Measurements from ENCODE around the gene NRIP3.
"Not testable (repeated sequence)": the region's sequence is repeated elsewhere in the genome, so short reads cannot be mapped to it uniquely, and the experiment has no call there.

DNA sequence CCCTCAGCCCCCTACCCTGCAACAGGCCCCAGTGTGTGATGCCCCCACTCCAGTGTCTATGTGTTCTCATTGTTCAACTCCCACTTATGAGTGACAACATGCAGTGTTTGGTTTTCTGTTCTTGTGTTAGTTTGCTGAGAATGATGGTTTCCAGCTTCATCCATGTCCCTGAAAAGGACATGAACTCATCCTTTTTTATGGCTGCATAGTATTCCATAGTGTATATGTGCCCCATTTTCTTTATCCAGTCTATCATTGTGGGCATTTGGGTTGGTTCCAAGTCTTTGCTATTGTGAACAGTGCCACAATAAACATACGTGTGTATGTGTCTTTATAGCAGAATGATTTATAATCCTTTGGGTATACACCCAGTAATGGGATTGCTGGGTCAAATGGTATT, 5.7 kb upstream of the NRIP3 start:
- TF ChIP-seq, protein P1, sequence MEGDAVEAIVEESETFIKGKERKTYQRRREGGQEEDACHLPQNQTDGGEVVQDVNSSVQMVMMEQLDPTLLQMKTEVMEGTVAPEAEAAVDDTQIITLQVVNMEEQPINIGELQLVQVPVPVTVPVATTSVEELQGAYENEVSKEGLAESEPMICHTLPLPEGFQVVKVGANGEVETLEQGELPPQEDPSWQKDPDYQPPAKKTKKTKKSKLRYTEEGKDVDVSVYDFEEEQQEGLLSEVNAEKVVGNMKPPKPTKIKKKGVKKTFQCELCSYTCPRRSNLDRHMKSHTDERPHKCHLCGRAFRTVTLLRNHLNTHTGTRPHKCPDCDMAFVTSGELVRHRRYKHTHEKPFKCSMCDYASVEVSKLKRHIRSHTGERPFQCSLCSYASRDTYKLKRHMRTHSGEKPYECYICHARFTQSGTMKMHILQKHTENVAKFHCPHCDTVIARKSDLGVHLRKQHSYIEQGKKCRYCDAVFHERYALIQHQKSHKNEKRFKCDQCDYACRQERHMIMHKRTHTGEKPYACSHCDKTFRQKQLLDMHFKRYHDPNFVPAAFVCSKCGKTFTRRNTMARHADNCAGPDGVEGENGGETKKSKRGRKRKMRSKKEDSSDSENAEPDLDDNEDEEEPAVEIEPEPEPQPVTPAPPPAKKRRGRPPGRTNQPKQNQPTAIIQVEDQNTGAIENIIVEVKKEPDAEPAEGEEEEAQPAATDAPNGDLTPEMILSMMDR (conservative IDR thresholded peaks at IDR 0.05; ENCODE audit: low read depth, low read length), result not testable (repeated sequence)
- TF ChIP-seq EZH2phosphoT487 (IDR thresholded peaks at IDR 0.05; ENCODE audit: borderline replicate concordance, low read length), result not testable (repeated sequence)

Data from PC-3 (cell line).